Activated T-helper 9 cell treated with anti-CD3 and anti-CD28 coated beads, Interleukin-2, amount 50 U/mL, for 16 hours (primary cell): ENCODE measurements around the gene SREBF2.
"Not testable (repeated sequence)": the region's sequence is repeated elsewhere in the genome, so short reads cannot be mapped to it uniquely, and the experiment has no call there.

ENCODE experiments used
- DNase-seq: peaks from one replicate; pipeline ENCODE4 v3.0.0-alpha.2; 2020; ENCODE audit warnings: low read depth

The SREBF2 gene

DNA sequence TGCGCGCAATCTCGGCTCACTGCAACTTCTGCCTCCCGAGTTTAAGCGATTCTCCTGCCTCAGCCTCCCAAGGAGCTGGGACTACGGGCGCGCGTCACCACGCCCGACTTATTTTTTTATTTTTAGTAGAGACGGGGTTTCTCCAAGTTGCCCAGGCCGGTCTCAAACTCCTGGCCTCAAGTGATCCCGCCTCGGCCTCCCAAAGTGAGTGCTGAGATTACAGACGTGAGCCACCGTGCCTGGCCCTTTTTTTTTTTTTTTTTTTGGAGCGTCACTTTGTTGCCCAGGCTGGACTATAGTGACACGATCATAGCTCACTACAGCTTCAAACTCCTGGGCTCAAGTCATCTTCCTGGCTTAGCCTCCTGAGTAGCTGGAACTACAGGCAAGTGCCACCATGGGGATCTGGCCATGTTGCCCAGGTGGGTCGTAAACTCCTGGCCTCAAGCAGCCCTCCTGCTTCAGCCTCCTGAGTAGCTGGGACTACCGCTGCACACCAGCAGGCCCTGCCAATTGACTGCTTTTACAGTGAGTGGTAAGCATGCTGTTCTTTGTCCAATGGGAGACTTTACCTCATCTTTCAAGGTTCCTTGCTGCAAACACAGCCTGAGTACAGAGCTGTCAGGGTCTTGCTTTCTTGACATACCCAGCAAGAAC, 114.6 kb downstream of the SREBF2 start:
- no peak for DNase-seq

DNA sequence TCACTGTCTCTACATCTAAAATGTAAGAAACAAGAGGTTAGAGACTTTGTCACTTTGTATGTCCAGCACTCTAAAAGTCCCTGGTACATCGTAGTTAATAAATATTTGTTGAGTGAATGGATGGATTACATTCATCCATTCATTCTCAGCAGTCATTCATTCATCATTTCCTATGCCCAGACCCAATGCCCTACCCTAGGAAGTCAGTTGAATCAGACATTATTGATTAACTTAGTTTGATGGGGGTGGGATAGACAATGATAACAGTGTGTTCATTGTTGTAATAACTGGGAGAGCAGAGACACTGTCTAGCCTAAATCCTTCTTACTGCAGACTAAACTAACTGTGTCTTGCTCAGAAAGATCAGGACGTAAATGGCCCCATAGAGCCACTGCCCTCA, 115.2 kb downstream of the SREBF2 start:
- DNase-seq, result no peak

DNA sequence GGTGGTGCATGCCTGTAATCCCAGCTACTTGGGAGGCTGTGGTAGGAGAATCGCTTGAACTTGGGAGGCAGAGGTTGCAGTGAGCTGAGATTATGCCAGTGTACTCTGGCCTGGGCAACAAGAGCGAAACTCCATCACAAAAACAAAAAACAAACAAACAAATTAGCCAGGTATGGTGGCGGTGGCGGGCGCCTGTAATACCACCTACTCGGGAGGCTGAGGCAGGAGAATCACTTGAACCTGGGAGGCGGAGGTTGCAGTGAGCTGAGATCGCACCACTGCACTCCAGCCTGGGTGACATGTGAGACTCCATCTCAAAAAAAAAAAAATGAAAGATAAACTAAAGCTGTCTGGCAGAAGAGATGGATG, 116.0 kb downstream of the SREBF2 start:
- DNase-seq, result not testable (repeated sequence)

DNA sequence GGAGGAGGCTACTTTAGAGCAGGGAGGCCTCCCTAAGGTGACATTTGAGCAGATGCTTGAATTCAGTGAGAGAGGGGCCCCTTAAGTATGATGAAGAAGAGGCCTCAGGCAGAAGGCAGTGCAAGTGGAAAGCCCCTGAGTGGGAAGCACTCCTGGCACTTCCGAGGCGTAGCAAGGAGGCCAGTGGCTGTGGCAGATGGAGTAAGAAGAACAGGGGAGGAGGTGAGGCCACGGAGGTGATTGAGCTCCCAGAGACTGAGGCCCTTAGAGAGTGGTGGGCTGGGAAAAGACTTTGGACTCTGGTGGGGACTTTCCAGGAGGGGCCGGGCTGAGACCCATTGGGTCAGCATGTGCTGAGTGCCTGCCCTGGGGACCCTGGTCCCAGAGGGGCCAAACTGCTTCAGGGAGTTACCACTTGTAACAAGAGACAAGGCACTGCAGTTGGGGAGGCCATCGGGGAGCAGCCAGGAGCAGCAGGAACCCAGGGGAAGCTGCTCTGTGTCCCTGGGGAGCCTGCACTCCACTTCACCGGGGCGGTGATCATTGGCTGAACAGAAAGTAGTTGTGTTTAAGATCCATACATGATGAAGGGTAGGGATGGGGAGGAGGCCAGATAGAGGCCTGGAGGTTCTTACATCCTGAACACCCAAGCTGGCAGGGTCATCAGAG, 116.5 kb downstream of the SREBF2 start:
- DNase-seq, result no peak

DNA sequence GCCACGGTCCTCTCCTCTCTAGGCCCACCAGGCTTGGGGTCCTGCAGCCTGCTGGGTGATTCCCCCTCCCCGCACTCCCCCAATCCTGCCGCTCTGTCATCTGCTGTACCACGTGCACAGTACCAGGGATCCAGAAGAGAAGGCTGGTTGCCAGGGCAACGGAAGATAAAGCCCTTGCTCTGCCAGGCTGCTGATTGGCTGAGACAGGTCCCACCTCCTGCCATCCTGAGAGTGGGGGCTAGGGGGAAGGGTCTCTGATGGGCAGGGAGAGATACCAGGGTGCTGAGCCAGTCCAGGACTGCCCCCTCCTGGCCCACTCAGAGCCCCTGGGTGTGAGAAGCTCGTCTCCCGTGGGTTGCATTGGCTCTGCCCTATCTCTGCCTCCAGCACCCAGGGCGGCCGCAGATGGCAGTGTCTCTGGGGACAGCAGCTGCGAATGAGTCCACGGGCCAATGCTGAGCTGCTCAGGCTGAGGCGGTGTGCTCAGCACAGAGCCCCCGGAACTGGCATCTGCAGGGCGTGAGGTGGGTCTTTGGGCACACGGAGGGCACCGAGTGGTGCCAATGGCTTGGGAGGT, 119.1 kb downstream of the SREBF2 start, which contains the start of gene SMIM45:
Gene SMIM45, plus strand, starts transcription at position 253 of the 577 bp plus-strand sequence.
- no peak for DNase-seq

DNA sequence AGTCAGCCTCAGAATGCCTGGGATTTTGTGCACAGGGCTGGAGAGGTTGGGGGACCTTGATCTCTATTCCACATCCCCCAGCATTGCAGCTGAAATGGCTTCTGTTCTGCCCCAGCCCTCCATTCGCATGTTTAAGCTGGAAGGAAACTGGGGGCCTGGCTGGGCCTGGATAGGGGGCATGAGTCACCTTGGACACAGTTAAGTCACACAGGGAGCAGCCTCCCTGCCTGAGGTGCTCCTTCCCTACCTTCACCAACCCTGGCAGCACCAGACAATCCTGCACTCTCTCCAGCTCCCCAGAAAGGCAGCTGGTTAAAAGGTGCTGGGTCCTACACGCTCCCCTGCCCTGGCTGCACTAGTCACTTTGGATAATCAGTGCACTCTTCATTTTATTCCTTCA, 119.8 kb downstream of the SREBF2 start:
- no peak for DNase-seq
